Tibial nerve (tissue), 3 donors: Measurements from ENCODE around the gene ETNK1.
A peak's percentile ranks its signal among the peaks of the same experiment; 100 is the strongest.

Experiments
- POLR2A ChIP-seq, 2 donors: fragments of 450-650 bp; IDR thresholded peaks; one replicate each; pipeline ENCODE4 v1.6.1; 2017; ENCODE audit warnings: antibody characterized with exemption in 2 of 2, mild to moderate bottlenecking in 2 of 2, moderate library complexity in 2 of 2
- TF ChIP-seq, protein P1 (sequence below), 5 experiments: fragments of 200-600 bp in 3 of 5; fragments of 450-650 bp in 2 of 5; sonication (generic) in 3 of 5; IDR thresholded peaks; one replicate each; pipeline ENCODE4 v1.5.1; 2016 to 2019; ENCODE audit warnings: antibody characterized with exemption in 5 of 5, mild to moderate bottlenecking in 3 of 5, moderate library complexity in 2 of 5

DNA sequence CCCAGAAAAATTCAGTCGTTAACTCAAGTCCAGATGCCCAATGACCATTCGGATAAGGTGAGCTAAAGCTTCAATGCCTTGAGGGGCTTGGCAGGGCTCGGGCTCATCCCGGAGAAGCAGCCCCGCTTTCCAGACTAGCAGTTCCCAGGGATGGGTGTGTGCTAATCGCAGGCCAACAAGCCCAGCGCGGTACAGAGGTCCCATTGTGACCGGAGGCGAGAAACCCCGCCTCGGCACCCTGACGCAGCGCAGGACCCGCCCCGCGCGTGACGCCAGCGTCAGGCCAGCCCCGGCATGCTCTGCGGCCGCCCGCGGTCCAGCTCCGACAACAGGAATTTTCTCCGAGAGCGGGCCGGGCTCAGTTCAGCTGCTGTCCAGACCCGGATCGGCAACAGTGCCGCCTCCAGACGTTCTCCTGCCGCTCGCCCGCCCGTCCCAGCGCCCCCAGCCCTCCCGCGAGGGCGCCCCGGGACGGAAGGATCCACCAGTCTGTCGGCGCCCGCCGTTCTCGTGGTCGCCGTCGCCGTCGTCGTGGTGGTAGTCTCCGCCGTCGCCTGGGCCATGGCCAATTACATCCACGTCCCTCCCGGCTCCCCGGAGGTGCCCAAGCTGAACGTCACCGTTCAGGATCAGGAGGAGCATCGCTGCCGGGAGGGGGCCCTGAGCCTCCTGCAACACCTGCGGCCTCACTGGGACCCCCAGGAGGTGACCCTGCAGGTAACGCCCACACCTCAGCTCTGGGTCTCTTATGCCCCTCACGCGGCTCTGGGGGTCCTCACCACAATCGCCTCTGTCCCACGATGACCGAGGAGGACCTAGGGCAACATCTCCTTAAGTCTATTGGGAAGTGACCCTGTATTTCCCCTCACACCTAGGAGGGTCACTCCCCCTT is at the start of gene ETNK1:
- peak; percentile 97 to 99 for TF ChIP-seq POLR2A (IDR thresholded peaks at IDR 0.05)
- TF ChIP-seq, protein P1, sequence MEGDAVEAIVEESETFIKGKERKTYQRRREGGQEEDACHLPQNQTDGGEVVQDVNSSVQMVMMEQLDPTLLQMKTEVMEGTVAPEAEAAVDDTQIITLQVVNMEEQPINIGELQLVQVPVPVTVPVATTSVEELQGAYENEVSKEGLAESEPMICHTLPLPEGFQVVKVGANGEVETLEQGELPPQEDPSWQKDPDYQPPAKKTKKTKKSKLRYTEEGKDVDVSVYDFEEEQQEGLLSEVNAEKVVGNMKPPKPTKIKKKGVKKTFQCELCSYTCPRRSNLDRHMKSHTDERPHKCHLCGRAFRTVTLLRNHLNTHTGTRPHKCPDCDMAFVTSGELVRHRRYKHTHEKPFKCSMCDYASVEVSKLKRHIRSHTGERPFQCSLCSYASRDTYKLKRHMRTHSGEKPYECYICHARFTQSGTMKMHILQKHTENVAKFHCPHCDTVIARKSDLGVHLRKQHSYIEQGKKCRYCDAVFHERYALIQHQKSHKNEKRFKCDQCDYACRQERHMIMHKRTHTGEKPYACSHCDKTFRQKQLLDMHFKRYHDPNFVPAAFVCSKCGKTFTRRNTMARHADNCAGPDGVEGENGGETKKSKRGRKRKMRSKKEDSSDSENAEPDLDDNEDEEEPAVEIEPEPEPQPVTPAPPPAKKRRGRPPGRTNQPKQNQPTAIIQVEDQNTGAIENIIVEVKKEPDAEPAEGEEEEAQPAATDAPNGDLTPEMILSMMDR (IDR thresholded peaks at IDR 0.05) = peak in 2 of 5 experiments; percentile 19 to 52
